Ovary (tissue), 9 donors: ENCODE measurements around the gene COX10. TPM values are rescaled to one million over a fixed set of nuclear protein-coding genes. Genes with fewer than 3 reads are reported as not detected.
A peak's percentile ranks its signal among the peaks of the same experiment; 100 is the strongest.
"Not testable (repeated sequence)": the region's sequence is repeated elsewhere in the genome, so short reads cannot be mapped to it uniquely, and the experiment has no call there.

Experiments used
- DNase-seq, 5 donors: peaks; one replicate each; pipeline ENCODE4 v3.0.0-alpha.2; 2019 to 2020
- H3K27ac ChIP-seq, 2 donors: fragments of 200-600 bp; one replicate each; pipeline versions ENCODE4 v1.5.1 to v1.8.0; 2019 to 2022
- H3K27me3 ChIP-seq: fragments of 200-600 bp; one replicate; pipeline ENCODE4 v1.8.0; 2022
- H3K36me3 ChIP-seq: fragments of 200-600 bp; sonication (generic); one replicate; pipeline ENCODE4 v1.5.1; 2019
- H3K4me1 ChIP-seq: one replicate; pipeline ENCODE4 v1.8.1; 2013; ENCODE audit warnings: mild to moderate bottlenecking, moderate library complexity; ENCODE audit not compliant: insufficient read depth
- H3K4me3 ChIP-seq: fragments of 200-600 bp; sonication (generic); one replicate; pipeline ENCODE4 v1.5.1; 2017
- H3K9me3 ChIP-seq, 2 donors: fragments of 200-600 bp in 1 of 2; sonication (generic) in 1 of 2; one replicate each; pipeline versions ENCODE4 v1.5.1 to v1.8.1; 2013 to 2019; ENCODE audit warnings: mild to moderate bottlenecking in 1 of 2, moderate library complexity in 1 of 2
- CTCF ChIP-seq, 3 donors: fragments of 450-650 bp in 2 of 3; fragments of 200-600 bp in 1 of 3; IDR thresholded peaks; one replicate each; pipeline versions ENCODE4 v1.5.1 to v1.8.0; 2016 to 2022; ENCODE audit warnings: antibody characterized with exemption in 3 of 3, mild to moderate bottlenecking in 1 of 3
- EP300 ChIP-seq: sonication (generic); formaldehyde crosslinking; IDR thresholded peaks from one replicate; pipeline ENCODE4 v1.6.1; 2017; ENCODE audit warnings: antibody characterized with exemption
- POLR2A ChIP-seq: fragments of 450-650 bp; IDR thresholded peaks from one replicate; pipeline ENCODE4 v1.6.1; 2017; ENCODE audit warnings: antibody characterized with exemption, mild to moderate bottlenecking, moderate library complexity
- WGBS, 3 donors: extraction: QIAGEN DNeasy Blood & Tissue Kit in 1 of 3; methylation state at CpG; one replicate each; pipeline versions ENCODE4 v1.1.5 to v1.1.7; 2013 to 2017; 5-methylcytosine and 5-hydroxymethylcytosine counted together
- intact Hi-C, 4 donors: fragments of 100-400 bp; cut with DNase I; formaldehyde crosslinking; loops; one replicate each; pipeline versions ENCODE4 v1.11.0 to v1.15.1; 2022 to 2023
- polyA plus RNA-seq, 2 donors: library from polyadenylated mRNA; stranded (reverse); fragments of 200-250 nt in 1 of 2; fragments of 350-450 nt in 1 of 2; fragmentation: Illumina TruSeq in 1 of 2; extraction: RNeasy Lipid Tissue Mini Kit (QIAGEN cat#74804) in 1 of 2; gene quantifications; one replicate each; pipeline ENCODE4 v1.2.3, GENCODE V29; 2013 to 2014
- total RNA-seq, 7 donors: library from RNA; depleted of rRNA in 2 of 7; stranded (reverse); fragments of >200 nt in 2 of 7; fragmentation: NEBNext Ultra II Directional in 3 of 7; extraction: Animal tissue kit (Norgen Biotek cat#: 25700) in 3 of 7; gene quantifications; one replicate each; pipeline versions ENCODE4 v1.1.0 to v1.2.4, GENCODE V29; 2016 to 2023
- donor health status: DM: no; HTN: no; CAD: no; lungs with moderate emphysema.
- donor health status: DM: no; HTN: no; CAD: no.
- donor health status: Bipolar disorder and iron deficiency.
- donor health status: DM: yes; HTN: yes; CAD: no.
- donor health status: DM: no; HTN: no; CAD: no.
- donor health status: DM: yes; HTN: yes; CAD: no.

COX10 gene
- total and polyA plus RNA-seq, 9 donors, result 5.1 to 15.3 (median 11.7) TPM

DNA sequence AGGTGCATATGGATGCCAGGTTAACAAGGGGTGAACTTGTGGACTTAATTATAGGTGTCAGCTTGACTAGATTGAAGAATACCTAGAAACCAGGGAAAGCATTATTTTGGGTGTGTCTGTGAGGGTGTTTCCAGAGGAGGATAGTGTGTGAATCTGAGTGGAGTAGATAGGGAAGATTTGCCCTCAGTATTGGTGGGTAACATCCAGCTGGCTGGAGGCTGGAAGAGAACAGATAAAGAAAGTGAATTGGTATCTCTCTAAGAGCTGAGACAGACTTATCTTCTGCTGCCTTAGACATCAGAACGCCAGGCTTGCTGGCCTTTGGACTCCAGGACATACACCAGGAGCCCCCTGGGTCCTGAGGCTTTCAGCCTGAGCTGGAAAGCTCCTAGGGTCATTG lies 92.1 kb downstream of the COX10 start:
- no peak for DNase-seq
- Histone ChIP-seq H3K9me3 (no peaks in the 10 kb centered on the region), H3K4me1 (no peaks in the 10 kb centered on the region), H3K27ac (no peak overlapping the region), H3K36me3 (no peaks in the 10 kb centered on the region), H3K27me3 (no peaks in the 10 kb centered on the region), H3K4me3 (no peak overlapping the region)
- WGBS, 3 donors, result 67 to 83% (median 82%) methylated on average over 1 of the region's 1 CpG
- intact Hi-C loops, result no loop called here
- TF ChIP-seq EP300 (no peak), POLR2A (no peak), CTCF (IDR thresholded peaks at IDR 0.05) (no peak)

DNA sequence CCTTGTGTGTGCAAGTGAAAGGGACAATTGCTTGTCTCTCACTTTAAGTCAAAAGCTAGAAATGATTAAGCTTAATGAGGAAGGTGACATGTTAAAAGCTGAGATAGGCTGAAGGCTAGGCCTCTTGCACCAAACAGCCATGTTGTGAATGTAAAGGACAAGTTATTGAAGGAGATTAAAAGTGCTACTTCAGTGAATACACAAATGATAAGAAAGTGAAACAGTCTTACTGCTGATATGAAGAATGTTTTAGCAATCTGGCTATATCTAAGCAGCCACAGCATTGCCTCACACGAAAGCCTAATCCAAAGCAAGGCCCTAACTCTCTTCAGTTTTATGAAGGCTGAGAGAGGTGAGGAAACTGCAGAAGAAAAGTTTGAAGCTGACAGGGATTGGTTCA lies 96.3 kb downstream of the COX10 start:
- TF ChIP-seq POLR2A (no peak), EP300 (no peak)
- Histone ChIP-seq H3K9me3 (no peaks in the 10 kb centered on the region), H3K4me3 (no peak overlapping the region), H3K4me1 (no peaks in the 10 kb centered on the region), H3K36me3 (no peaks in the 10 kb centered on the region), H3K27me3 (no peaks in the 10 kb centered on the region), H3K27ac (no peak overlapping the region)
- intact Hi-C loops, result no loop called here
- DNase-seq, result no peak
- WGBS, 3 donors, result 71 to 75% (median 74%) methylated on average over 1 of the region's 1 CpG

DNA sequence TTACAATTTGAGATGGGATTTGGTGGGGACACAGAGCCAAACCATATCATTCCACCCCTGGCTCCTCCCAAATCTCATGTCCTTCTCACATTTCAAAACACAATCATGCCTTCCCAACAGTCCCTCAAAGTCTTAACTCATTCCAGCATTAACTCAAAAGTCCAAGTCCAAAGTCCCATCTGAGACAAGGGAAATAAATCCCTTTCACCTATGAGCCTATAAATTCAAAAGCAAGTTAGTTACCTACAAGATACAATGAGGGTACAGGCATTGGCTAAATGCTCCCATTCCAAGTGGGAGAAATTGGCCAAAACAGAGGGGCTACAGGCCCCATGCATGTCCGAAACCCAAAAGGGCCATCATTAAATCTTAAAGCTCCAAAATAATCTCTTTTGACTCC lies 98.5 kb downstream of the COX10 start:
- intact Hi-C loops, H3K27ac ChIP-seq, H3K9me3 ChIP-seq, DNase-seq, H3K4me3 ChIP-seq, H3K4me1 ChIP-seq, H3K36me3 ChIP-seq, H3K27me3 ChIP-seq: not testable (repeated sequence)
- WGBS, 3 donors, result 100% methylated on average over 1 of the region's 1 CpG

- DNase-seq, result no peak
- no peaks in the 10 kb centered on the region for H3K36me3 ChIP-seq
- H3K27me3 ChIP-seq, result no peaks in the 10 kb centered on the region
- WGBS, 3 donors, result 97 to 99% (median 98%) methylated on average over 3 of the region's 3 CpGs
- intact Hi-C loops, result no loop called here
- no peak overlapping the region for H3K27ac ChIP-seq
- no peak overlapping the region for H3K4me3 ChIP-seq
- no peaks in the 10 kb centered on the region for H3K9me3 ChIP-seq
- TF ChIP-seq CTCF (IDR thresholded peaks at IDR 0.05) (no peak), POLR2A (no peak), EP300 (no peak)
- no peaks in the 10 kb centered on the region for H3K4me1 ChIP-seq
These were observed 99.3 kb downstream of the COX10 start for GRCh38 chr17:14168582-14168981.

GRCh38 chr17:14169287-14169686 lies 100.0 kb downstream of the COX10 start:
- no peak for TF ChIP-seq EP300
- TF ChIP-seq CTCF (IDR thresholded peaks at IDR 0.05), result no peak
- WGBS, 3 donors, result 92 to 95% (median 95%) methylated on average over 2 of the region's 2 CpGs
- no peak for DNase-seq
- Histone ChIP-seq H3K27ac (no peak overlapping the region), H3K9me3 (no peaks in the 10 kb centered on the region), H3K4me1 (no peaks in the 10 kb centered on the region), H3K4me3 (no peak overlapping the region), H3K27me3 (no peaks in the 10 kb centered on the region), H3K36me3 (no peaks in the 10 kb centered on the region)
- intact Hi-C loops, result no loop called here

DNA sequence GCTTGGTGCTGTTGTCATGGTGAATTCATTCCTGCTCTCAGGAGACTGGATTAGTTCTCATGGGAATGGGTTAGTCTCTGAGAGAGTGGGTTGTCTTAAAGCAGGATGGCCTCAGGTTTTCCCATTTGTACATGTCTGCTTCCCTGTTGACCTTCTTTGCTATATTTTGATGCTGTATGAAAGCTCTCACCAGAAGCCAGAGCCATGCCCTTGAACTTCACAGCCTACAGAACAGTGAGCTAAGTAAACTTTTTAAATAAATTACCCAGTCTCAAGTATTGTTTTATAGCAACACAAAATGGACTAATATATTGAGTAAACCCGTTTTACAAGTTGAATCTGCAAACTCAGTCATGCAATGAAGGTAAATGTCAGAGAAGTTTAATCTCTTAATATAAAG lies 100.6 kb downstream of the COX10 start:
- 94 to 99% (median 96%) methylated on average over 1 of the region's 1 CpG for WGBS, 3 donors
- no peaks in the 10 kb centered on the region for H3K36me3 ChIP-seq
- H3K9me3 ChIP-seq, result no peaks in the 10 kb centered on the region
- intact Hi-C loops, result no loop called here
- TF ChIP-seq CTCF (IDR thresholded peaks at IDR 0.05), result no peak
- TF ChIP-seq EP300, result no peak
- no peak for TF ChIP-seq POLR2A
- DNase-seq, result no peak
- no peaks in the 10 kb centered on the region for H3K4me1 ChIP-seq
- no peak overlapping the region for H3K4me3 ChIP-seq
- no peaks in the 10 kb centered on the region for H3K27me3 ChIP-seq
- H3K27ac ChIP-seq, result no peak overlapping the region

- H3K36me3 ChIP-seq, H3K27ac ChIP-seq, H3K27me3 ChIP-seq, H3K4me3 ChIP-seq, H3K4me1 ChIP-seq, intact Hi-C loops, H3K9me3 ChIP-seq: not testable (repeated sequence)
- DNase-seq, result peak in 1 of 5 donors; percentile 19
- 20 to 33% (median 25%) methylated on average over 3 of the region's 3 CpGs for WGBS, 3 donors
These were observed 107.7 kb downstream of the COX10 start for GRCh38 chr17:14176989-14177388.

DNA sequence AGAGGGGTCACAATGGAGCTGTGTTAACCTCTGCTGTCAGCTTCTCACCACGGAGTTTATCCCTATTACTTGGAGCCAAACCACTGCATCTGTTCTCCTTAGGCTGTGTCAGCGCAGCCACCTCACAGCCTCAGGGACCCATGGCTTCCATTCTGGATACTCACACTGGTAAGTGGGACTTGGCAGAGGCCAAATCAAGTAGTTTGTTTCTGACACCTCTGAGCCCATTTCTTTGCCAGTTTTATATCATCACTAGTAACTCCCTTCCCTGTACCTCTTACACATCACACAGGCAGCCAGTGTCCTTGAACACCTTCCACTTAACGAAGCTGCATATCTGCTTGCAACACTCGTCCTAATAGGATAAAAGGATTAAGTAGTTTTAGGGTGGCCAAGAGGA lies 108.5 kb downstream of the COX10 start:
- H3K27me3 ChIP-seq, H3K4me1 ChIP-seq, H3K4me3 ChIP-seq, H3K9me3 ChIP-seq, intact Hi-C loops, DNase-seq, H3K36me3 ChIP-seq, H3K27ac ChIP-seq: not testable (repeated sequence)
- 100% methylated on average over 1 of the region's 4 CpGs; no CpG with 5 or more reads in 2 of the 3 donors for WGBS, 3 donors
